Neural cell (in vitro differentiated cells): ENCODE measurements around the gene PAXIP1. TPM values are rescaled to one million over a fixed set of nuclear protein-coding genes. Genes with fewer than 3 reads are reported as not detected.

Experiments used
- H2AFZ ChIP-seq: fragments of 200-600, 300-800 bp; sonication (generic), shearing (Covaris generic); 2 replicates; pipeline ENCODE4 v1.6.0; 2014; ENCODE audit warnings: low read depth, mild to moderate bottlenecking, antibody characterized with exemption, low read length, moderate library complexity
- H3F3A ChIP-seq: fragments of 200-600 bp; shearing (Covaris generic); 2 replicates; pipeline ENCODE4 v1.6.1; 2016; ENCODE audit warnings: mild to moderate bottlenecking, moderate library complexity, mixed read lengths, antibody characterized with exemption, low read length; ENCODE audit not compliant: insufficient read depth, poor library complexity, severe bottlenecking
- H3K27ac ChIP-seq: fragments of 200-600, 300-800 bp; sonication (generic), shearing (Covaris generic); 2 replicates; pipeline ENCODE4 v1.5.1; 2014; ENCODE audit warnings: mild to moderate bottlenecking, low read length, moderate library complexity
- H3K27me3 ChIP-seq: fragments of 300-800, 200-600 bp; sonication (generic), shearing (Covaris generic); 2 replicates; pipeline ENCODE4 v1.6.0; 2014; ENCODE audit warnings: mild to moderate bottlenecking, low read depth, low read length, moderate library complexity; ENCODE audit not compliant: insufficient read depth
- H3K36me3 ChIP-seq: fragments of 300-800, 200-600 bp; sonication (generic), shearing (Covaris generic); 2 replicates; pipeline ENCODE4 v1.5.1; 2014; ENCODE audit warnings: mild to moderate bottlenecking, antibody characterized with exemption, low read length, moderate library complexity; ENCODE audit not compliant: insufficient read depth
- H3K4me2 ChIP-seq: fragments of 300-800, 200-600 bp; sonication (generic), shearing (Covaris generic); 2 replicates; pipeline ENCODE4 v1.6.0; 2014; ENCODE audit warnings: mild to moderate bottlenecking, low read length
- H3K4me3 ChIP-seq: fragments of 300-800, 200-600 bp; sonication (generic), shearing (Covaris generic); 2 replicates; pipeline ENCODE4 v1.5.1; 2014; ENCODE audit warnings: mild to moderate bottlenecking, low read length, moderate library complexity
- H3K79me2 ChIP-seq: fragments of 200-600 bp; shearing (Covaris generic); replicated peaks from 2 replicates; pipeline ENCODE4 v1.6.0; 2014; ENCODE audit warnings: mild to moderate bottlenecking, low read length, moderate library complexity; ENCODE audit not compliant: insufficient read depth
- H3K9ac ChIP-seq: fragments of 300-800, 200-600 bp; sonication (generic), shearing (Covaris generic); 2 replicates; pipeline ENCODE4 v1.6.1; 2016; ENCODE audit warnings: mild to moderate bottlenecking, low read length, mixed read lengths
- H3K9me2 ChIP-seq: fragments of 200-600 bp; shearing (Covaris generic); 2 replicates; pipeline ENCODE4 v1.6.1; 2016; ENCODE audit warnings: mild to moderate bottlenecking, low read length, mixed read lengths; ENCODE audit not compliant: insufficient read depth
- H3K9me3 ChIP-seq: fragments of 200-600, 300-800 bp; sonication (generic), shearing (Covaris generic); 2 replicates; pipeline ENCODE4 v1.6.1; 2016; ENCODE audit warnings: mild to moderate bottlenecking, mixed run types, low read length, moderate library complexity, mixed read lengths
- H4K20me1 ChIP-seq: fragments of 200-600 bp; shearing (Covaris generic); 2 replicates; pipeline ENCODE4 v1.6.1; 2016; ENCODE audit warnings: mild to moderate bottlenecking, mixed run types; ENCODE audit not compliant: insufficient read depth
- CTCF ChIP-seq: fragments of 450-650 bp; IDR thresholded peaks from 2 replicates; pipeline ENCODE4 v1.5.1; 2014; ENCODE audit warnings: antibody characterized with exemption, mild to moderate bottlenecking, moderate library complexity; ENCODE audit not compliant: poor library complexity, severe bottlenecking
- EP300 ChIP-seq: fragments of 450-650 bp; conservative IDR thresholded peaks from 2 replicates; pipeline ENCODE4 v1.6.1; 2014; ENCODE audit warnings: antibody characterized with exemption, mild to moderate bottlenecking, moderate library complexity; ENCODE audit not compliant: poor library complexity, severe bottlenecking
- EZH2 ChIP-seq: fragments of 200-600, 300-800 bp; shearing (Covaris generic), sonication (generic); IDR thresholded peaks from 2 replicates; pipeline ENCODE4 v1.6.1; 2014; ENCODE audit warnings: antibody characterized with exemption, low read length, borderline replicate concordance, mild to moderate bottlenecking; ENCODE audit not compliant: insufficient read depth, poor library complexity, severe bottlenecking
- MXI1 ChIP-seq: fragments of 450-650 bp; conservative IDR thresholded peaks from 2 replicates; pipeline ENCODE4 v1.6.1; 2014; ENCODE audit warnings: antibody characterized with exemption, mild to moderate bottlenecking; ENCODE audit not compliant: poor library complexity, severe bottlenecking
- POLR2AphosphoS5 ChIP-seq: IDR thresholded peaks from 2 replicates; pipeline ENCODE4 v1.6.1; 2012
- RAD21 ChIP-seq: fragments of 450-650 bp; conservative IDR thresholded peaks from 2 replicates; pipeline ENCODE4 v1.6.1; 2014; ENCODE audit warnings: antibody characterized with exemption, mild to moderate bottlenecking, moderate library complexity
- SMC3 ChIP-seq: fragments of 450-650 bp; conservative IDR thresholded peaks from 2 replicates; pipeline ENCODE4 v1.6.1; 2014; ENCODE audit warnings: antibody characterized with exemption, mild to moderate bottlenecking, moderate library complexity; ENCODE audit not compliant: poor library complexity
- TAF1 ChIP-seq: IDR thresholded peaks from 2 replicates; pipeline ENCODE4 v1.6.1; 2012; ENCODE audit warnings: low read depth
- polyA plus RNA-seq: library from polyadenylated mRNA; depleted of rRNA; stranded (reverse); fragments of >200 nt; gene quantifications from 2 replicates; pipeline ENCODE4 v1.2.3, GENCODE V29; 2014
- TF ChIP-seq, protein P1 (sequence below): IDR thresholded peaks from 2 replicates; pipeline ENCODE4 v1.6.1; 2012; ENCODE audit warnings: borderline replicate concordance

Gene PAXIP1
- polyA plus RNA-seq, 1 donor from 2014 or later: 14.4 TPM

DNA sequence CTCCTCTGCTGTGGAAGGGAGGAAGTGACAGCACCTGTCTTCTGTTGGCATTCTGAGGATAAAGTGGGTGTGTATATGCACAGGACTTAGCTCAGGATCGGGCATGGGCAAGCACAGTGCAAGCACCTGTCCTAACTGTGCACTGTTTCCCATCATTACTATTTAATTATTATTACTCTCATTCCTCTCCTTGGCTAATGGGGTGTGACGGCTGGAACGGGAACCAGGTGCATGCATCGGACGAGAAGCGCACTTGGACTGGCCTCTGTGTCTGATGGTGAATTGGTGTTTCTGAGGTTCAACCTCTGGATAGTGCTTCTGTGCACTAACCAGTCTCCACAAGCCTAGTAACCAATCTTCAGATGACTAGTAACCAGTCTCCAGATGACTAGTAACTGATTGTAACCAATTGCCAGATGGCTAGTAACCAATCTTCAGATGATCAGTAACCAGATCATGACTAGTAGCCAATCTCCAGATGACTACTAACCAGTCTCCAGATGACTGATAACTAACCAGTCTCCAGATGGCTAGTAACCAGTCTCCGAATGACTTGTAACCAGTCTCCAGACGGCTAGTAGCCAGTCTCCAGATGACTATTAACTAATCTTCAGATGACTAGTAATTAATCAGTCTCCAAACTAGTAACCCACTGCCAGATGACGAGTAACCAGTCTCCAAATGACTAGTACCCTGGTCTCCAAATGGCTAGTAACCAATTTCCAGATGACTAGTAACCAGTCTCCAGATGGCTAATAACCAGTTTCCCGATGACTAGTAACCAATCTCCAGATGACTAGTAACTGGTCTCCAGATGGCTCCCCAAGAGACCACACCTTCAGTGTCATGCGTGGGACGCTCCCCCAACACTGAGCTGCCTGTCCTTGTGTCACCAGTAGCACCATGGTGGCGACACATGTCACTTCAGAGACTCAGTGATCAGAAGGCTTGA is 85.8 kb downstream of the PAXIP1 start:
- no peaks in the 10 kb centered on the region for H4K20me1 ChIP-seq
- no peak for TF ChIP-seq MXI1
- TF ChIP-seq, protein P1, sequence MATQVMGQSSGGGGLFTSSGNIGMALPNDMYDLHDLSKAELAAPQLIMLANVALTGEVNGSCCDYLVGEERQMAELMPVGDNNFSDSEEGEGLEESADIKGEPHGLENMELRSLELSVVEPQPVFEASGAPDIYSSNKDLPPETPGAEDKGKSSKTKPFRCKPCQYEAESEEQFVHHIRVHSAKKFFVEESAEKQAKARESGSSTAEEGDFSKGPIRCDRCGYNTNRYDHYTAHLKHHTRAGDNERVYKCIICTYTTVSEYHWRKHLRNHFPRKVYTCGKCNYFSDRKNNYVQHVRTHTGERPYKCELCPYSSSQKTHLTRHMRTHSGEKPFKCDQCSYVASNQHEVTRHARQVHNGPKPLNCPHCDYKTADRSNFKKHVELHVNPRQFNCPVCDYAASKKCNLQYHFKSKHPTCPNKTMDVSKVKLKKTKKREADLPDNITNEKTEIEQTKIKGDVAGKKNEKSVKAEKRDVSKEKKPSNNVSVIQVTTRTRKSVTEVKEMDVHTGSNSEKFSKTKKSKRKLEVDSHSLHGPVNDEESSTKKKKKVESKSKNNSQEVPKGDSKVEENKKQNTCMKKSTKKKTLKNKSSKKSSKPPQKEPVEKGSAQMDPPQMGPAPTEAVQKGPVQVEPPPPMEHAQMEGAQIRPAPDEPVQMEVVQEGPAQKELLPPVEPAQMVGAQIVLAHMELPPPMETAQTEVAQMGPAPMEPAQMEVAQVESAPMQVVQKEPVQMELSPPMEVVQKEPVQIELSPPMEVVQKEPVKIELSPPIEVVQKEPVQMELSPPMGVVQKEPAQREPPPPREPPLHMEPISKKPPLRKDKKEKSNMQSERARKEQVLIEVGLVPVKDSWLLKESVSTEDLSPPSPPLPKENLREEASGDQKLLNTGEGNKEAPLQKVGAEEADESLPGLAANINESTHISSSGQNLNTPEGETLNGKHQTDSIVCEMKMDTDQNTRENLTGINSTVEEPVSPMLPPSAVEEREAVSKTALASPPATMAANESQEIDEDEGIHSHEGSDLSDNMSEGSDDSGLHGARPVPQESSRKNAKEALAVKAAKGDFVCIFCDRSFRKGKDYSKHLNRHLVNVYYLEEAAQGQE: no peak
- TF ChIP-seq TAF1: no peak
- no peak for TF ChIP-seq POLR2AphosphoS5
- TF ChIP-seq RAD21: no peak
- TF ChIP-seq EZH2: no peak
- no peak for TF ChIP-seq EP300
- no peak for TF ChIP-seq SMC3
- TF ChIP-seq CTCF: no peak
- H3K27ac ChIP-seq: no peak overlapping the region

GRCh38 chr7:154916381-154916780 is 86.5 kb downstream of the PAXIP1 start:
- Histone ChIP-seq H3K27ac (no peak overlapping the region), H3K9me3 (no peaks in the 10 kb centered on the region), H2AFZ (no peak overlapping the region), H3K36me3 (no peaks in the 10 kb centered on the region), H3K27me3 (no peaks in the 10 kb centered on the region), H3K9me2 (no peaks in the 10 kb centered on the region), H3K9ac (no peak overlapping the region), H3K4me2 (no peak overlapping the region), H3K79me2 (no peaks in the 10 kb centered on the region), H3F3A (no peaks in the 10 kb centered on the region), H4K20me1 (no peaks in the 10 kb centered on the region), H3K4me3 (no peak overlapping the region)
- TF ChIP-seq MXI1 (no peak), POLR2AphosphoS5 (no peak), TAF1 (no peak), EZH2 (no peak), EP300 (no peak), SMC3 (no peak), RAD21 (no peak), CTCF (no peak)
- TF ChIP-seq, protein P1: no peak

More for the DNA sequence above, 85.8 kb downstream of the PAXIP1 start:
- Histone ChIP-seq H3K9me2 (no peaks in the 10 kb centered on the region), H2AFZ (no peak overlapping the region), H3K9ac (no peak overlapping the region), H3K4me3 (no peak overlapping the region), H3K36me3 (no peaks in the 10 kb centered on the region), H3K4me2 (no peak overlapping the region), H3K27me3 (no peaks in the 10 kb centered on the region), H3K9me3 (no peaks in the 10 kb centered on the region), H3K79me2 (no peaks in the 10 kb centered on the region), H3F3A (no peaks in the 10 kb centered on the region)
